HG02798 (cell line): ENCODE measurements around the gene ZBTB39.
"Not testable (repeated sequence)": the region's sequence is repeated elsewhere in the genome, so short reads cannot be mapped to it uniquely, and the experiment has no call there.

ENCODE experiments used
- ATAC-seq: cut with Tn5 transposase; IDR thresholded peaks from one replicate; pipeline ENCODE4 v1.9.1; 2021; ENCODE audit warnings: mild to moderate bottlenecking; ENCODE audit not compliant: unreplicated experiment, poor library complexity

ZBTB39 gene

GRCh38 chr12:56983386-56983785 is 23.0 kb downstream of the ZBTB39 start:
- no peak for ATAC-seq

GRCh38 chr12:56982578-56983236 is 23.6 kb downstream of the ZBTB39 start:
- ATAC-seq: not testable (repeated sequence)

- no peak for ATAC-seq
Observed at GRCh38 chr12:56980941-56981530, 25.3 kb downstream of the ZBTB39 start.

- ATAC-seq: no peak
Observed at GRCh38 chr12:56980268-56980667, 26.1 kb downstream of the ZBTB39 start.

- ATAC-seq: no peak
Observed at GRCh38 chr12:56979628-56980027, 26.7 kb downstream of the ZBTB39 start.

GRCh38 chr12:56978397-56979138 is 27.8 kb downstream of the ZBTB39 start:
- ATAC-seq: no peak

GRCh38 chr12:56977361-56977760 is 29.0 kb downstream of the ZBTB39 start:
- not testable (repeated sequence) for ATAC-seq

- ATAC-seq: not testable (repeated sequence)
Observed at GRCh38 chr12:56974224-56974623, 32.1 kb downstream of the ZBTB39 start.

GRCh38 chr12:56968910-56969309 is 37.4 kb downstream of the ZBTB39 start:
- ATAC-seq: not testable (repeated sequence)

GRCh38 chr12:56965997-56966642 is 40.2 kb downstream of the ZBTB39 start:
- not testable (repeated sequence) for ATAC-seq

GRCh38 chr12:56965124-56965523 is 41.2 kb downstream of the ZBTB39 start:
- ATAC-seq: not testable (repeated sequence)

GRCh38 chr12:56963557-56963956 is 42.8 kb downstream of the ZBTB39 start:
- ATAC-seq: not testable (repeated sequence)

GRCh38 chr12:56962247-56962646 is 44.1 kb downstream of the ZBTB39 start:
- ATAC-seq: not testable (repeated sequence)

- ATAC-seq: no peak
Observed at GRCh38 chr12:56958422-56958821, 47.9 kb downstream of the ZBTB39 start.

- no peak for ATAC-seq
Observed at GRCh38 chr12:56957229-56958052, 48.9 kb downstream of the ZBTB39 start, which contains the start of gene RDH16. Gene RDH16 (minus strand): TSS chr12:56957608. CDS start chr12:56957462, 146 bp downstream.

- ATAC-seq: no peak
Observed at GRCh38 chr12:56955631-56956256, 50.6 kb downstream of the ZBTB39 start.

GRCh38 chr12:56954958-56955355 is 51.4 kb downstream of the ZBTB39 start:
- ATAC-seq: no peak

- no peak for ATAC-seq
Observed at GRCh38 chr12:56954057-56954957, 52.0 kb downstream of the ZBTB39 start.
